ENCODE results near the gene FAM53B. TPM values are rescaled to one million over a fixed set of nuclear protein-coding genes. Genes with fewer than 3 reads are reported as not detected.

Gene FAM53B
- total RNA-seq, 2 donors from 2014 or later, result 16.6 to 21.8 TPM

- Mint-ChIP-seq H3K4me1 (ENCODE audit: low read depth in 2 of 2) (peaks cover 71 to 84% of the 10 kb centered on the region in 2 donors), H3K27me3 (no peaks in the 10 kb centered on the region), H3K4me3 (no peak overlapping the region), H3K9me3 (no peaks in the 10 kb centered on the region), H3K27ac (peak overlapping the region in 1 of 2 donors; percentile 67), H3K36me3 (no peaks in the 10 kb centered on the region)
- DNase-seq (ENCODE audit: low spot score) (no peak), ATAC-seq (no peak)
Measured at GRCh38 chr10:124645467-124646095, 98.6 kb downstream of the FAM53B start.

- ATAC-seq (no peak), DNase-seq (ENCODE audit: low spot score) (no peak)
- no peak overlapping the region for H3K4me3 Mint-ChIP-seq
- H3K27me3 Mint-ChIP-seq, result no peaks in the 10 kb centered on the region
- no peaks in the 10 kb centered on the region for H3K9me3 Mint-ChIP-seq
- H3K27ac Mint-ChIP-seq, result no peak overlapping the region
- H3K4me1 Mint-ChIP-seq (ENCODE audit: low read depth in 2 of 2), result peaks cover 69 to 83% of the 10 kb centered on the region in 2 donors
- H3K36me3 Mint-ChIP-seq, result no peaks in the 10 kb centered on the region
Measured at GRCh38 chr10:124644771-124645415, 99.3 kb downstream of the FAM53B start.

- ATAC-seq (no peak), DNase-seq (ENCODE audit: low spot score) (no peak)
- H3K9me3 Mint-ChIP-seq, result no peaks in the 10 kb centered on the region
- H3K36me3 Mint-ChIP-seq, result no peaks in the 10 kb centered on the region
- peaks cover 63 to 76% of the 10 kb centered on the region in 2 donors for H3K4me1 Mint-ChIP-seq (ENCODE audit: low read depth in 2 of 2)
- H3K4me3 Mint-ChIP-seq, result no peak overlapping the region
- no peak overlapping the region for H3K27ac Mint-ChIP-seq
- no peaks in the 10 kb centered on the region for H3K27me3 Mint-ChIP-seq
Measured at GRCh38 chr10:124644236-124644635, 99.9 kb downstream of the FAM53B start.

GRCh38 chr10:124643330-124644009 lies 100.7 kb downstream of the FAM53B start:
- Mint-ChIP-seq H3K9me3 (no peaks in the 10 kb centered on the region), H3K27ac (peak overlapping the region in 1 of 2 donors; percentile 91), H3K4me1 (ENCODE audit: low read depth in 2 of 2) (peaks cover 56 to 68% of the 10 kb centered on the region in 2 donors), H3K36me3 (no peaks in the 10 kb centered on the region), H3K27me3 (no peaks in the 10 kb centered on the region), H3K4me3 (no peak overlapping the region)
- DNase-seq (ENCODE audit: low spot score), result no peak
- no peak for ATAC-seq

GRCh38 chr10:124642088-124642710 lies 102.0 kb downstream of the FAM53B start:
- Mint-ChIP-seq H3K27ac (peak overlapping the region; percentile 85 to 91), H3K4me1 (ENCODE audit: low read depth in 2 of 2) (peaks cover 52 to 63% of the 10 kb centered on the region in 2 donors), H3K9me3 (no peaks in the 10 kb centered on the region), H3K4me3 (peak overlapping the region; percentile 91), H3K36me3 (no peaks in the 10 kb centered on the region), H3K27me3 (no peaks in the 10 kb centered on the region)
- DNase-seq (ENCODE audit: low spot score) (no peak), ATAC-seq (peak; percentile 60 to 67)

GRCh38 chr10:124641282-124642087 lies 102.7 kb downstream of the FAM53B start:
- peaks cover 48 to 60% of the 10 kb centered on the region in 2 donors for H3K4me1 Mint-ChIP-seq (ENCODE audit: low read depth in 2 of 2)
- no peaks in the 10 kb centered on the region for H3K9me3 Mint-ChIP-seq
- peak overlapping the region; percentile 85 to 91 for H3K27ac Mint-ChIP-seq
- peak overlapping the region; percentile 91 for H3K4me3 Mint-ChIP-seq
- DNase-seq (ENCODE audit: low spot score) (no peak), ATAC-seq (peak; percentile 72 to 79)
- no peaks in the 10 kb centered on the region for H3K27me3 Mint-ChIP-seq
- H3K36me3 Mint-ChIP-seq, result no peaks in the 10 kb centered on the region

GRCh38 chr10:124640538-124641231 lies 103.5 kb downstream of the FAM53B start:
- peaks cover 43 to 57% of the 10 kb centered on the region in 2 donors for H3K4me1 Mint-ChIP-seq (ENCODE audit: low read depth in 2 of 2)
- no peaks in the 10 kb centered on the region for H3K36me3 Mint-ChIP-seq
- no peaks in the 10 kb centered on the region for H3K9me3 Mint-ChIP-seq
- no peaks in the 10 kb centered on the region for H3K27me3 Mint-ChIP-seq
- peak overlapping the region; percentile 85 to 91 for H3K27ac Mint-ChIP-seq
- peak; percentile 50 to 58 for ATAC-seq
- peak overlapping the region; percentile 91 for H3K4me3 Mint-ChIP-seq
- DNase-seq (ENCODE audit: low spot score), result no peak

- Mint-ChIP-seq H3K27me3 (no peaks in the 10 kb centered on the region), H3K4me3 (peak overlapping the region; percentile 91), H3K4me1 (ENCODE audit: low read depth in 2 of 2) (peaks cover 41 to 54% of the 10 kb centered on the region in 2 donors), H3K36me3 (no peaks in the 10 kb centered on the region), H3K27ac (peak overlapping the region in 1 of 2 donors; percentile 85), H3K9me3 (no peaks in the 10 kb centered on the region)
- ATAC-seq, result no peak
- DNase-seq (ENCODE audit: low spot score), result no peak
Measured at GRCh38 chr10:124640056-124640455, 104.1 kb downstream of the FAM53B start.

GRCh38 chr10:124639646-124640045 lies 104.5 kb downstream of the FAM53B start:
- no peak for DNase-seq (ENCODE audit: low spot score)
- no peaks in the 10 kb centered on the region for H3K27me3 Mint-ChIP-seq
- no peak overlapping the region for H3K4me3 Mint-ChIP-seq
- H3K4me1 Mint-ChIP-seq (ENCODE audit: low read depth in 2 of 2), result peaks cover 42 to 52% of the 10 kb centered on the region in 2 donors
- no peak overlapping the region for H3K27ac Mint-ChIP-seq
- no peaks in the 10 kb centered on the region for H3K9me3 Mint-ChIP-seq
- ATAC-seq, result no peak
- H3K36me3 Mint-ChIP-seq, result no peaks in the 10 kb centered on the region

- H3K27me3 Mint-ChIP-seq, result no peaks in the 10 kb centered on the region
- H3K4me1 Mint-ChIP-seq (ENCODE audit: low read depth in 2 of 2), result peaks cover 42 to 52% of the 10 kb centered on the region in 2 donors
- H3K4me3 Mint-ChIP-seq, result no peak overlapping the region
- no peaks in the 10 kb centered on the region for H3K36me3 Mint-ChIP-seq
- no peak overlapping the region for H3K27ac Mint-ChIP-seq
- H3K9me3 Mint-ChIP-seq, result no peaks in the 10 kb centered on the region
- DNase-seq (ENCODE audit: low spot score), result no peak
- no peak for ATAC-seq
Measured at GRCh38 chr10:124639206-124639605, 105.0 kb downstream of the FAM53B start.

GRCh38 chr10:124637746-124638145 lies 106.4 kb downstream of the FAM53B start:
- DNase-seq (ENCODE audit: low spot score), result no peak
- H3K36me3 Mint-ChIP-seq, result no peaks in the 10 kb centered on the region
- no peak overlapping the region for H3K4me3 Mint-ChIP-seq
- ATAC-seq, result no peak
- H3K27me3 Mint-ChIP-seq, result no peaks in the 10 kb centered on the region
- H3K27ac Mint-ChIP-seq, result no peak overlapping the region
- H3K9me3 Mint-ChIP-seq, result no peaks in the 10 kb centered on the region
- peaks cover 39 to 44% of the 10 kb centered on the region in 2 donors for H3K4me1 Mint-ChIP-seq (ENCODE audit: low read depth in 2 of 2)

GRCh38 chr10:124637091-124637700 lies 107.0 kb downstream of the FAM53B start:
- DNase-seq (ENCODE audit: low spot score), result no peak
- H3K4me1 Mint-ChIP-seq (ENCODE audit: low read depth in 2 of 2), result peaks cover 36 to 39% of the 10 kb centered on the region in 2 donors
- H3K27ac Mint-ChIP-seq, result no peak overlapping the region
- H3K4me3 Mint-ChIP-seq, result no peak overlapping the region
- no peaks in the 10 kb centered on the region for H3K27me3 Mint-ChIP-seq
- H3K9me3 Mint-ChIP-seq, result no peaks in the 10 kb centered on the region
- no peaks in the 10 kb centered on the region for H3K36me3 Mint-ChIP-seq
- no peak for ATAC-seq

Data from natural killer cell treated with Interleukin-12 subunit alpha and Interleukin-12 subunit beta and Interleukin-15 and Interleukin-18, amount 100 ng/mL, for 72 hours (primary cell).